ENCODE data around the gene PRKCZ. TPM values are rescaled to one million over a fixed set of nuclear protein-coding genes. Genes with fewer than 3 reads are reported as not detected.

PRKCZ gene
- polyA plus RNA-seq, 1 of the 3 experiments (the other 2 are of a cell fraction), result 24.2 TPM

DNA sequence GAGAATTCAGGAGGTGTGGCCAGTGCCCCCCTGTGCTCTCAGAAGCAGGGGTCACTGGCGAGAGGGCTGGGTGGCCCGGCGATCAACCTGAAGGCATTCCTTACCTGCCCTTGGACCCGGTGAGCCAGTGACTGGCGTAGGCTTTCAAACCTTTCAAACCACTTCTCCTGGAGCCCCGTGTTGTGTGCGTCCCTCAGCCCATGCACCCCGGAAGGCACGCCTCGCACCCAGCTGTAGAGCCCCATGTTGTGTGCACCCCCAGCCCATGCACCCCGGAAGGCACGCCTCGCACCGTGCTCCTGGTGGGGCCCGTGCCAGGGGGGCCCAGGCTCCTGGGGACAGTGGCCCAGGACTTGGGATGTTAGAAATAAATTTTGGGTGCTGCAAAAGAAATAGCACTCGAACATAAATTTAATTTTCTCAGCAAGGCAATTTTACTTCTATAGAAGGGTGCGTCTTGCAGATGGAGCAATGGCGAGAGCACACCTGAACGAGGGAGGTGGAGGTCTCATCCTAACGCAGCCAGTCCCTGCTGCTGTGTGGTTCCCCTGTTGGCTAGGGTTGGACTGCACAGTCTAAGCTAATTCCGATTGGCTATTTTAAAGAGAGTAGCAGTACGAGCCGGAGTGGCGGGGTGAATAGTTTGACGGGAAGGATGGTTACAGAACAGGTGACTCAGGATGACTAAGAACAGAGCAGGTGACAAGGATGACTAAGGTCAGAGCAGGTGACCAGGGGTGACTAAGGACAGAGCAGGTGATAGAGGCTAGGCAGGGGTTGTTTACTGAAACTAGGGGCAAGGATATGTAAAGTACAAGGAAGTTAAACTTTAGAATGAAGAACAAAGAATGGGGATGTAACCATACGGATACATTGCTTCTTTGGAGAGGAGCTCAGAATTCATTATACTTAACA, 47.4 kb downstream of the PRKCZ start:
- ChIA-PET CTCF (interaction anchor here (0.7 to 1.3 kb wide), 3 partner anchors 11 to 77 kb away, joined by 3 to 4 read pairs (median 3); no protein-coding TSS in a partner anchor), POLR2A (no interaction called here)
- no peaks in the 10 kb centered on the region for H3K9me2 ChIP-seq
- DNase-seq, result no peak
- H3K4me2 ChIP-seq, result no peak overlapping the region
- H3F3A ChIP-seq (replicated peaks; ENCODE audit: insufficient read depth), result no peaks in the 10 kb centered on the region
- 97% methylated on average over 25 of the region's 26 CpGs for WGBS (ENCODE audit: low lambda C conversion rate)
- H3K4me3 ChIP-seq (ENCODE audit: low read depth in 2 of 2, low read length in 1 of 2), result no peak overlapping the region; a peak in 1 of 4 replicates
- H3K9ac ChIP-seq, result no peak overlapping the region
- no peaks in the 10 kb centered on the region for H3K36me3 ChIP-seq (replicated peaks in 1 of 2; ENCODE audit: control insufficient read depth in 1 of 2, insufficient read depth in 2 of 2, low read length in 1 of 2)
- no peaks in the 10 kb centered on the region for H3K9me3 ChIP-seq
- H3K79me2 ChIP-seq (ENCODE audit: insufficient read depth), result no peaks in the 10 kb centered on the region
- H2AFZ ChIP-seq (ENCODE audit: low read depth), result no peak overlapping the region
- H3K27ac ChIP-seq (ENCODE audit: low read depth in 2 of 2, low read length in 1 of 2), result no peak overlapping the region
- TF ChIP-seq, protein P1, sequence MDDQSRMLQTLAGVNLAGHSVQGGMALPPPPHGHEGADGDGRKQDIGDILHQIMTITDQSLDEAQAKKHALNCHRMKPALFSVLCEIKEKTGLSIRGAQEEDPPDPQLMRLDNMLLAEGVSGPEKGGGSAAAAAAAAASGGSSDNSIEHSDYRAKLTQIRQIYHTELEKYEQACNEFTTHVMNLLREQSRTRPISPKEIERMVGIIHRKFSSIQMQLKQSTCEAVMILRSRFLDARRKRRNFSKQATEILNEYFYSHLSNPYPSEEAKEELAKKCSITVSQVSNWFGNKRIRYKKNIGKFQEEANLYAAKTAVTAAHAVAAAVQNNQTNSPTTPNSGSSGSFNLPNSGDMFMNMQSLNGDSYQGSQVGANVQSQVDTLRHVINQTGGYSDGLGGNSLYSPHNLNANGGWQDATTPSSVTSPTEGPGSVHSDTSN (IDR thresholded peaks at IDR 0.05), result no peak
- TF ChIP-seq CHD2 (IDR thresholded peaks at IDR 0.05; ENCODE audit: low read length, partially characterized antibody) (no peak), FOSL2 (IDR thresholded peaks at IDR 0.05; ENCODE audit: borderline replicate concordance, low read depth) (no peak), EP300 (IDR thresholded peaks at IDR 0.05; ENCODE audit: borderline replicate concordance in 1 of 2, low read depth in 1 of 2, low read length in 1 of 2) (no peak), RXRA (IDR thresholded peaks at IDR 0.05; ENCODE audit: borderline replicate concordance, low read depth) (no peak), SMC3 (IDR thresholded peaks at IDR 0.05; ENCODE audit: low read depth, low read length) (no peak), MEF2A (IDR thresholded peaks at IDR 0.05; ENCODE audit: borderline replicate concordance, low read depth) (no peak), EZH2phosphoT487 (IDR thresholded peaks at IDR 0.05; ENCODE audit: borderline replicate concordance, low read depth) (no peak), MXI1 (IDR thresholded peaks at IDR 0.05; ENCODE audit: low read depth, low read length) (no peak), FOXM1 (IDR thresholded peaks at IDR 0.05; ENCODE audit: low read depth) (no peak), RAD21 (IDR thresholded peaks at IDR 0.05; ENCODE audit: low read length) (no peak), GATA2 (CRISPR knock-in tag; IDR thresholded peaks at IDR 0.05) (no peak)
- TF ChIP-seq, protein P2, sequence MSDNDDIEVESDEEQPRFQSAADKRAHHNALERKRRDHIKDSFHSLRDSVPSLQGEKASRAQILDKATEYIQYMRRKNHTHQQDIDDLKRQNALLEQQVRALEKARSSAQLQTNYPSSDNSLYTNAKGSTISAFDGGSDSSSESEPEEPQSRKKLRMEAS (IDR thresholded peaks at IDR 0.05; ENCODE audit: low read depth), result no peak
- TF ChIP-seq, protein P3, sequence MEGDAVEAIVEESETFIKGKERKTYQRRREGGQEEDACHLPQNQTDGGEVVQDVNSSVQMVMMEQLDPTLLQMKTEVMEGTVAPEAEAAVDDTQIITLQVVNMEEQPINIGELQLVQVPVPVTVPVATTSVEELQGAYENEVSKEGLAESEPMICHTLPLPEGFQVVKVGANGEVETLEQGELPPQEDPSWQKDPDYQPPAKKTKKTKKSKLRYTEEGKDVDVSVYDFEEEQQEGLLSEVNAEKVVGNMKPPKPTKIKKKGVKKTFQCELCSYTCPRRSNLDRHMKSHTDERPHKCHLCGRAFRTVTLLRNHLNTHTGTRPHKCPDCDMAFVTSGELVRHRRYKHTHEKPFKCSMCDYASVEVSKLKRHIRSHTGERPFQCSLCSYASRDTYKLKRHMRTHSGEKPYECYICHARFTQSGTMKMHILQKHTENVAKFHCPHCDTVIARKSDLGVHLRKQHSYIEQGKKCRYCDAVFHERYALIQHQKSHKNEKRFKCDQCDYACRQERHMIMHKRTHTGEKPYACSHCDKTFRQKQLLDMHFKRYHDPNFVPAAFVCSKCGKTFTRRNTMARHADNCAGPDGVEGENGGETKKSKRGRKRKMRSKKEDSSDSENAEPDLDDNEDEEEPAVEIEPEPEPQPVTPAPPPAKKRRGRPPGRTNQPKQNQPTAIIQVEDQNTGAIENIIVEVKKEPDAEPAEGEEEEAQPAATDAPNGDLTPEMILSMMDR (IDR thresholded peaks at IDR 0.05), result no peak
- TF ChIP-seq, protein P4, sequence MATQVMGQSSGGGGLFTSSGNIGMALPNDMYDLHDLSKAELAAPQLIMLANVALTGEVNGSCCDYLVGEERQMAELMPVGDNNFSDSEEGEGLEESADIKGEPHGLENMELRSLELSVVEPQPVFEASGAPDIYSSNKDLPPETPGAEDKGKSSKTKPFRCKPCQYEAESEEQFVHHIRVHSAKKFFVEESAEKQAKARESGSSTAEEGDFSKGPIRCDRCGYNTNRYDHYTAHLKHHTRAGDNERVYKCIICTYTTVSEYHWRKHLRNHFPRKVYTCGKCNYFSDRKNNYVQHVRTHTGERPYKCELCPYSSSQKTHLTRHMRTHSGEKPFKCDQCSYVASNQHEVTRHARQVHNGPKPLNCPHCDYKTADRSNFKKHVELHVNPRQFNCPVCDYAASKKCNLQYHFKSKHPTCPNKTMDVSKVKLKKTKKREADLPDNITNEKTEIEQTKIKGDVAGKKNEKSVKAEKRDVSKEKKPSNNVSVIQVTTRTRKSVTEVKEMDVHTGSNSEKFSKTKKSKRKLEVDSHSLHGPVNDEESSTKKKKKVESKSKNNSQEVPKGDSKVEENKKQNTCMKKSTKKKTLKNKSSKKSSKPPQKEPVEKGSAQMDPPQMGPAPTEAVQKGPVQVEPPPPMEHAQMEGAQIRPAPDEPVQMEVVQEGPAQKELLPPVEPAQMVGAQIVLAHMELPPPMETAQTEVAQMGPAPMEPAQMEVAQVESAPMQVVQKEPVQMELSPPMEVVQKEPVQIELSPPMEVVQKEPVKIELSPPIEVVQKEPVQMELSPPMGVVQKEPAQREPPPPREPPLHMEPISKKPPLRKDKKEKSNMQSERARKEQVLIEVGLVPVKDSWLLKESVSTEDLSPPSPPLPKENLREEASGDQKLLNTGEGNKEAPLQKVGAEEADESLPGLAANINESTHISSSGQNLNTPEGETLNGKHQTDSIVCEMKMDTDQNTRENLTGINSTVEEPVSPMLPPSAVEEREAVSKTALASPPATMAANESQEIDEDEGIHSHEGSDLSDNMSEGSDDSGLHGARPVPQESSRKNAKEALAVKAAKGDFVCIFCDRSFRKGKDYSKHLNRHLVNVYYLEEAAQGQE (IDR thresholded peaks at IDR 0.05; ENCODE audit: low read depth, low read length), result no peak
- TF ChIP-seq, protein P5, sequence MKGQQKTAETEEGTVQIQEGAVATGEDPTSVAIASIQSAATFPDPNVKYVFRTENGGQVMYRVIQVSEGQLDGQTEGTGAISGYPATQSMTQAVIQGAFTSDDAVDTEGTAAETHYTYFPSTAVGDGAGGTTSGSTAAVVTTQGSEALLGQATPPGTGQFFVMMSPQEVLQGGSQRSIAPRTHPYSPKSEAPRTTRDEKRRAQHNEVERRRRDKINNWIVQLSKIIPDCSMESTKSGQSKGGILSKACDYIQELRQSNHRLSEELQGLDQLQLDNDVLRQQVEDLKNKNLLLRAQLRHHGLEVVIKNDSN (IDR thresholded peaks at IDR 0.05; ENCODE audit: borderline replicate concordance, low read depth), result no peak
- no peaks in the 10 kb centered on the region; a peak in 1 of 4 replicates for H3K4me1 ChIP-seq (ENCODE audit: control insufficient read depth in 1 of 2, insufficient read depth in 2 of 2, low read depth in 1 of 2, low read length in 1 of 2)
- H3K27me3 ChIP-seq (ENCODE audit: insufficient read depth), result no peaks in the 10 kb centered on the region
- H4K20me1 ChIP-seq (ENCODE audit: insufficient read depth), result no peaks in the 10 kb centered on the region

Measured in SK-N-SH (cell line).